ENCODE measurements around the gene ECE1.
"Not testable (repeated sequence)": the region's sequence is repeated elsewhere in the genome, so short reads cannot be mapped to it uniquely, and the experiment has no call there.

Gene ECE1

GRCh38 chr1:21219674-21220073 is 70.6 kb downstream of the ECE1 start:
- ATAC-seq, result no peak
- DNase-seq, result no peak

DNA sequence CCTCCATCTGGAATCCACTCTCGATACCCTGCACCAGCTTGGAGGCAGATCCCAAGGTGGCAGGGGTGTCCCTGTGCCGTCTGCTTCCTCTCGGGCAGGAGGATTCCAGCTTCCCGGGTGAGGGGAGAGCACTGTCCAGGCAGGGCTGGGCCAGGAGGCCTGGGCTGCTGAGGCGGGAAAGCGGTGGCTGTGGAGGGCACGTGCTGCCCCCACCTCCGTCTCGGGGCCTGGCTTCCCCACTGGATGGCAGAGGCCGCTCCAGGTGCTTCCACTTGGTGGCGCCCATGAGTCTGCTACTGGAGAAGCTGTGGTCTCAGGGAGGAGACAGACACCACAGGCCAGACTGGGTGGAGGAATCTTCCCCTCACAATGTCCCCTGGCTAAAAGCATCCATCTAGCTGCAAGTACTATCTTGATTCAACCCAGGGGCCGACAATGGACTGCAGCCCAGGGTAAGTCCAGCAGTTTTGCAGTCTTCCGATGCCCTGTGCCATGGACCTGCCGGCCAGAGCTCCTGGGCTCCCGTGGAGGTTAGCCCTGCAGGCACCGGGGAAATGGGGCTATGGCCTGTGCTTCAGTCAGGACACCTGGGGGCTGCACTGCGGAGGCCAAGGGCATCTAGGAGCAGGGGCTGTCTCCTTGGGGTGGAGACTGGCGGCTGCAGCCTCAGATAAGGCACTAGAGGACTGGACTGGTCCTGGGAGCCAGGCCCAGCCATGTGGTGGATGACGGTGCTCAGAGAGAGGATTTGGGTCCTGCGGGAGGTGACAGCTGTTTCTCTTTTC is 72.3 kb downstream of the ECE1 start:
- ATAC-seq, result peak; percentile 20

DNA sequence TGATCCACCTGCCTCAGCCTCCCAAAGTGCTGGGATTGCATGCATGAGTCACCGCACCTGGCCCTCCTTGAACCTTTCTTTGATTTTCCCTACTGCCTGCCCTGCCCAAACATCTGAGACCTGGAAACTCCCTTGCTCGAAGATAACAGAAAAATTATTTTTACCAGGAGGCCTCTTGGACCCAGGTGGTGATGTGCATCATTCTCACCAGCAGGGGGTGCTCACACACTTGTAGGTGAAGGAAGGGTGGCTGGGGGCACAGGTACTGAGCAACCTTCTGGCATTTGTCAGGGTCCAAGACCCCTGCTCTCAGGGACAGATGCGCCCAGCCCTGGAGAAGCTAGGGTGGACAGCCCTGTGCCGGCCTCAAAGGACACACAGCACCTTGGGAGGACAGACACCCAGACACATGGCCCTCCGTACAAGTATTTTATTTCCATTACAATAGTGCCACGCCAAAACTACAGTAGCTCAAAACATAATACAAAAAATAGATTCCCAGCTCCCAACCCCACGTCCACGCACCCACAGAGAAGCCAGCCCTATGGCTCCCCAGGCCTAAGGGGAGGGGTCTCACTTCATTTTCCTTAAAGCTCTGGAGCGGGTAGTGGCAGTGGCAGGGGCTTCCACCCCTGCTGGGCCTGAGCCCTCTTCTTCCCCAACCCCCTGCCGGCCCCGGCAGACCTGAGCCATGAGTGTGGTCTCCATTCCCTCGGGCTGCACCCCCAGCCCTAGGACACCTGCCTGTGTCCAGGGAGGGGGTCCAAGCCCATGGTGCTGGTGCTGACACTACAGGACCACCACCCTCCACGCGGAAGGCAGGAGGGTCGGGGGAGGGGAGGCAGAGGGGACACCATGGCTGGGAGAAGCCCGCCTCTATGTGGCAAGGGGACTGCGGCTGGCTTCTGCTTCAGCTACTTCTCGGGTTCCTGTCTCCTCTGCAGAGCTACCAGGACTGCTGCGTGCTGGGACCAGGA is 73.1 kb downstream of the ECE1 start:
- peak; percentile 81 for DNase-seq
- no peak for ATAC-seq

More for the DNA sequence above, 72.3 kb downstream of the ECE1 start:
- DNase-seq, result peak; percentile 66

DNA sequence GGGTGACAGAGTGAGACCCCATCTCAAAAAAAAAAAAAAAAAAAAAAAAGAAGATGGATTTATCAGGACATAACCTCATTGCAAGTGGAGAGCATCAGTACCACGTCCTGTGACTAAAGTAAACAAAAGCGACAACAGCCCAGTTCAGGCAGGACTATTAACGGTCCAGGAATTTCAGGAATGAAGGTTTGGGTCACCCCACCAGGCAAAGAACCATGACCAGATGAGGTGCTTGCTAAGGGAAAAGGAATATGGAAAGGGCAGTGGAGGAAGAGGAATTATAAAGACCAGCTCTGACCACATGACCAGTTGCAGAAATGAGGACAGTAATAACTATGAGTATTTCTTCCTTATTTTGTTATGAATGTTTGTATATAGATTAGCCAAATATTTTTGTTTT is 78.1 kb downstream of the ECE1 start:
- DNase-seq, result no peak

DNA sequence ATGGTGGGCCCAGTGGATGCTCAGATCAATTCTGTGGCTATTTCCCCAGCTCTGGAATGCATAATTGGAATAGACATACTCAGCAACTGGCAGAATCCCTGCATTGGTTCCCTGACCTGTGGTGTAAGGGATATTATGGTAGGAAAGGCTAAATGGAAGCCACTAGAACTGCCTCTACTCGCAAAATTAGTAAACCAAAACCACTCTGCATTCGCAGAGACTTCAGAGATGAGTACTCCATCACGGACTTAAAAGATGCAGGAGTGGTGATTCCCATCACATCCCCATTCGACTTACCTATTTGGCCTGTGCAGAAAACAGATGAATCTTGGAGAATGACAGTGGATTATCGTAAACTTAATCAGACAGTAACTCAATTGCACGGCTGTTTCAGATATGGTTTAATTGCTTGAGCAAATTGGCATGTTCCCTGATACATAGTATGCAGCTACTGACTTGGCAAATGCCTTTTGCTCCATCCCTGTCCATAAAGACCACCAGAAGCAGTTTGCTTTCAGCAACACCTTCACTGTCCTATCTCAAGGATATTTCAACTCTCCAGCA is 82.0 kb downstream of the ECE1 start:
- DNase-seq, ATAC-seq: not testable (repeated sequence)

More for the DNA sequence above, 78.1 kb downstream of the ECE1 start:
- no peak for ATAC-seq

DNA sequence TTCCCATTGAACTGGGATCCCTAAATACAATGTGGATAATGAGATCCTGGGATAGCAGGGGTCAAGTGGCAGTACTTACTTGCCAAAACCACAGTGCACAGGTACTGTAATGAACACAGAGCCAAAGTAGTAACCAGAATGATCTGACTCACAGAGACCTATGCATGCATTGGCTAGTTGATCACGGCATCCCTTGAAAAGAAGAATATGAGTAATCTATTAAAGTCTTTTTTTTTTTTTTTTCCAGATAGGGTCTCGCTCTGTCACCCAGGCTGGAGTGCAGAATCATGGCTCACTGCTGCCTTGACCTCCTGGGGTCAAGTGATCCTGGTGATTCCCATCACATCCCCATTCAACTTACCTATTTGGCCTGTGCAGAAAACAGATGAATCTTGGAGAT is 84.1 kb downstream of the ECE1 start:
- DNase-seq (no peak), ATAC-seq (peak; percentile 75)

- DNase-seq (no peak), ATAC-seq (no peak)
These were observed 84.8 kb downstream of the ECE1 start for GRCh38 chr1:21205416-21205815.

DNA sequence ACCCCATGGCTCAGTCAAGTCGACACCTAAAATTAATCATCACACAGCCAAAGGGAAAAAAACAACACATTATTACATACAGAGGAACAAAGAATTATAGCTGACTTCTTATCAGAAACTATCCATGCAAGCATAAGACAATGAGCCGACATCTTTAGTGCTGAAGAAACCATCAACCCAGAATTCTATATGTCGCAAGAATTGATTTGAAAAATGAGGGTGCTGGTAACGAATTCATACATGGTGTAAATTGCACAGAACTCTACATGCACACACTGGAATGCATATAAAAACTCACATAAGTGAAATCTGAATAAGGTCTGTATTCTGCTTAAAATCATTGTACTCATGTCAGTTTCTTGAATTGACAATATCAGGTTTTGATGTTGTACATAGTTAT is 88.6 kb downstream of the ECE1 start:
- ATAC-seq (no peak), DNase-seq (no peak)

GRCh38 chr1:21201238-21201637 is 89.0 kb downstream of the ECE1 start:
- ATAC-seq, DNase-seq: not testable (repeated sequence)

- no peak for ATAC-seq
- DNase-seq, result no peak
These were observed 89.5 kb downstream of the ECE1 start for GRCh38 chr1:21200767-21201166.

- ATAC-seq, result no peak
- DNase-seq, result no peak
These were observed 91.3 kb downstream of the ECE1 start for GRCh38 chr1:21198929-21199328.

- ATAC-seq (no peak), DNase-seq (no peak)
These were observed 97.4 kb downstream of the ECE1 start for GRCh38 chr1:21192871-21193270.

GRCh38 chr1:21192284-21192683 is 98.0 kb downstream of the ECE1 start:
- no peak for DNase-seq
- ATAC-seq, result no peak

DNA sequence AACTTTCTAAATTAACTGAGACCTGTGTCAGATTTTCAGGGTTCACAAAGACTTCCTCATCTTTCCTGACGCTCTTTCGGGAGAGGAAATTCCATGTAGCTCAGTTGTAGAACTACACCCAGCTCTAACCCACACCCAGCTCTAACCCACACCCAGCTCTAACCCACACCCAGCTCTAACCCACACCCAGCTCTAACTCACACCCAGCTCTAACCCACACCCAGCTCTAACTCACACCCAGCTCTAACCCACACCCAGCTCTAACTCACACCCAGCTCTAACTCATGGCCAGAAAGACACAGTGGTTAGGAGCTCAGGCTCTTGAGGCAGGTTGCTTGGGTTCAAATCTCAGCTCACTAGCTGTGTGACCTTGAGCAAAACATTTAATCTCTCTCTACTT is 99.5 kb downstream of the ECE1 start:
- ATAC-seq, result not testable (repeated sequence)

DNA sequence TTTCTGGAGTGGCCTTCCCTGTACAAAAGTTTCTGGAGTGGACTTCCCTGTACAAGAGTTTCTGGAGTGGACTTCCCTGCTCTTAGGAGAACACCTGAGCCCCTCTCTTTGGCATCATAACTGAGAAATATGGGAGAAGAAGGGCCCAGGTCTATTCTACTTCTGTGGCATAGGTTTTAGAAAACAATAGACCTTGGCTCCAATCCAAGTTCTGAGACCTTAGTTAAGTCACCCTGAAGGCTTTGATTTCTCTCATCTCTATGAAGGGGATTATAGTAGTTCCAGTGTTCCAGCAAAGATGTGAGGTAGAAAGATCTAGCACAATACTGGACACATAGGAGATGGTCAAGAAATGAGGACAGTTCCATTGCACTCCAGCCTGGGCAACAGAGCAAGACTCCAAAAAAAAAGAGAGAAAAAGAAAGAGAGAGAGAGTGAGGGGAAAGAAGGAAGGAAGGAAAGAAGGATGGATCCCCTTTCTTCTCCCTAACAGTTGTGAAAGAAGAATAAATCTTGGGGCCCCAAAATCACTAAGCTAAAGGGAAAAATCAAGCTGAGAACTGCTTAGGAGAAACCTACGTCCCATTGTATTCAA is 100.3 kb downstream of the ECE1 start:
- DNase-seq (no peak), ATAC-seq (no peak)

More for the DNA sequence above, 99.5 kb downstream of the ECE1 start:
- DNase-seq, result not testable (repeated sequence)

- no peak for ATAC-seq
- DNase-seq, result no peak
These were observed 100.8 kb downstream of the ECE1 start for GRCh38 chr1:21189421-21189820.

DNA sequence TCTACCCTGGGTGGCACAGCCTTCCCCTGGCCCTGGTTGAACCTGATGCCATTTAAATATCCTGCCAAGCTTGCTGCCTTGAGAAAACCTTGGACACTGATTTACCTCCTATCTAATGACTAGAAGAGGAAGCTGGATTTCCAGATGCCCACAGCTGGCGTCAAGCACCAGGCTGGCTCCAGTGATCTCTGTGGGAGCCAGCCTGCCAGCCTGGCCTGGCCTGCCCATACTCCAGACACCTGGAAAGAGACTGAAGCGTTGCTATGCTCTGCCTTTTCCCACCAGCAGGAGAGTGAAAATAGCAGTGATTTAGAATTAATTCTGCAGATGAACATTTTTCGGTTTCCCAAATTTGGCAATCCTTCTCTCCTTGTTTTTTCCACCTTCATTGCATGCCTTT is 102.0 kb downstream of the ECE1 start:
- ATAC-seq (no peak), DNase-seq (no peak)

- no peak for ATAC-seq
- DNase-seq, result no peak
These were observed 105.0 kb downstream of the ECE1 start for GRCh38 chr1:21185221-21185731.

DNA sequence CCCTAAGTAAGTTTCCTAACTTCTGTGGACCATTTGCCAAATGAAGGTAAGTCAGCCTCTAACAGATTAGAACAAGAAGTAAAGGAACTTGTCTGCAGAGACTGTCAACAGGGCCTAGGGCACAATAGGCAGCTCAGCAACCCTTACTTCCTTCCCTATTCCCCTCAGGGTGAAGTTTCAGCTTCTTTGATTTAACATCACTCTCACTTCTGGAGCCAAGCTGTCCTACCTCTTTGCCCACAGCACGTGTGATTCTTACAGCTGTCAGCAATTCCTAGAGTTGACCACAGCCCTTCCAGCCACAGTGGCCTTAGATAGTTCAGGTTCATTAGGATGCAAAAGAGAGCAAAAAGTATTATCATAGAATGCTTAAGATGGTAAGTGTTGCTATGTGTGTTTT is 106.0 kb downstream of the ECE1 start:
- ATAC-seq, result no peak
- DNase-seq, result no peak

- ATAC-seq, result no peak
- no peak for DNase-seq
These were observed 108.0 kb downstream of the ECE1 start for GRCh38 chr1:21182181-21182731.

DNA sequence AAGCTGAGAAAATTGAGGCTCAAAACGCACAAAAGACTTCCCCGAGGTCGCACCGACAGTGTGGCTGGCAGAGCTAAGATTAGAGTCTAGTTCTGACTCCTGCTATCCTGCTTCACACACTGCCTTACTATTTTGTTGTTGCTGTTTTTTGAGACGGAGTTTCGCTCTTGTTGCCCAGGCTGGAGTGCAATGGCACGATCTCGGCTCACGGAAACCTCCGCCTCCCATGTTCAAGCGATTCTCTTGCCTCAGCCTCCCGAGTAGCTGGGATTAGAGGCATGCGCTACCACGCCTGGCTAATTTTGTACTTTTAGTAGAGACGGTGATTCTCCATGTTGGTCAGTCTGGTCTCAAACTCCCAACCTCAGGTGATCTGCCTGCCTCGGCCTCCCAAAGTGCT is 112.0 kb downstream of the ECE1 start:
- not testable (repeated sequence) for DNase-seq, ATAC-seq
